RWPE2 (cell line): ENCODE results near the gene RNPEP.

ENCODE experiments used
- ATAC-seq: fragments of 200-7000 bp; cut with Tn5 transposase; 3 replicates; pipeline ENCODE4 v1.9.1; 2021; ENCODE audit warnings: low read depth
- DNase-seq: peaks from one replicate; pipeline ENCODE4 v3.0.0-alpha.2; 2020; ENCODE audit warnings: low spot score
- H3K27ac ChIP-seq: fragments of 450-650 bp; 2 replicates; pipeline ENCODE4 v1.5.1; 2017; ENCODE audit warnings: mild to moderate bottlenecking; ENCODE audit not compliant: poor library complexity, severe bottlenecking
- H3K27me3 ChIP-seq: fragments of 250-450 bp; sonication (Bioruptor Pico); 2 replicates; pipeline ENCODE4 v1.5.1; 2021; ENCODE audit warnings: mild to moderate bottlenecking, moderate library complexity; ENCODE audit not compliant: insufficient read depth, poor library complexity, severe bottlenecking
- H3K36me3 ChIP-seq: fragments of 250-450 bp; sonication (Bioruptor Pico); 2 replicates; pipeline ENCODE4 v1.5.1; 2020; ENCODE audit warnings: low read depth, mild to moderate bottlenecking, moderate library complexity
- H3K4me1 ChIP-seq: fragments of 250-450 bp; sonication (Bioruptor Pico); 2 replicates; pipeline ENCODE4 v1.5.1; 2021; ENCODE audit warnings: mild to moderate bottlenecking, moderate library complexity; ENCODE audit not compliant: insufficient read depth, poor library complexity, severe bottlenecking
- H3K4me3 ChIP-seq: fragments of 250-450 bp; sonication (Bioruptor Pico); 2 replicates; pipeline ENCODE4 v1.5.1; 2021; ENCODE audit warnings: mild to moderate bottlenecking, moderate library complexity; ENCODE audit not compliant: severe bottlenecking
- H3K9me3 ChIP-seq: fragments of 250-450 bp; sonication (Bioruptor Pico); 2 replicates; pipeline ENCODE4 v1.5.1; 2021; ENCODE audit warnings: mild to moderate bottlenecking, moderate library complexity; ENCODE audit not compliant: severe bottlenecking
- CTCF ChIP-seq: fragments of 450-650 bp; IDR thresholded peaks from one replicate; pipeline ENCODE4 v1.5.1; 2017; ENCODE audit warnings: mild to moderate bottlenecking, moderate library complexity; ENCODE audit not compliant: poor library complexity, severe bottlenecking

Gene RNPEP

GRCh38 chr1:201988601-201989000 lies 6.2 kb downstream of the RNPEP start:
- Histone ChIP-seq H3K27ac (no peak overlapping the region), H3K4me1 (peaks cover 13% of the 10 kb centered on the region), H3K4me3 (no peak overlapping the region), H3K9me3 (no peaks in the 10 kb centered on the region), H3K36me3 (peaks cover 64% of the 10 kb centered on the region), H3K27me3 (no peaks in the 10 kb centered on the region)
- TF ChIP-seq CTCF = no peak
- ATAC-seq (no peak), DNase-seq (no peak)

- H3K4me1 ChIP-seq = peaks cover 13% of the 10 kb centered on the region
- TF ChIP-seq CTCF = no peak
- peaks cover 62% of the 10 kb centered on the region for H3K36me3 ChIP-seq
- no peaks in the 10 kb centered on the region for H3K9me3 ChIP-seq
- ATAC-seq (no peak), DNase-seq (no peak)
- no peaks in the 10 kb centered on the region for H3K27me3 ChIP-seq
- H3K4me3 ChIP-seq = no peak overlapping the region
- no peak overlapping the region for H3K27ac ChIP-seq
Measured at GRCh38 chr1:201989354-201990128, 7.1 kb downstream of the RNPEP start.

- H3K27ac ChIP-seq = no peak overlapping the region
- TF ChIP-seq CTCF = no peak
- DNase-seq (no peak), ATAC-seq (no peak)
- H3K4me3 ChIP-seq = no peak overlapping the region
- H3K9me3 ChIP-seq = no peaks in the 10 kb centered on the region
- peaks cover 13% of the 10 kb centered on the region for H3K4me1 ChIP-seq
- no peaks in the 10 kb centered on the region for H3K27me3 ChIP-seq
- H3K36me3 ChIP-seq = peaks cover 65% of the 10 kb centered on the region
Measured at GRCh38 chr1:201990427-201990826, 8.0 kb downstream of the RNPEP start.

- ATAC-seq (peak; percentile 66), DNase-seq (no peak)
- Histone ChIP-seq H3K9me3 (no peaks in the 10 kb centered on the region), H3K27ac (no peak overlapping the region), H3K4me3 (no peak overlapping the region), H3K4me1 (no peaks in the 10 kb centered on the region), H3K36me3 (peaks cover 90% of the 10 kb centered on the region), H3K27me3 (no peaks in the 10 kb centered on the region)
- peak; percentile 79 for TF ChIP-seq CTCF
Measured at GRCh38 chr1:201999625-202000238, 17.3 kb downstream of the RNPEP start.

GRCh38 chr1:202002507-202002906 lies 20.1 kb downstream of the RNPEP start:
- H3K9me3 ChIP-seq = no peaks in the 10 kb centered on the region
- no peak overlapping the region for H3K4me3 ChIP-seq
- peaks cover 7% of the 10 kb centered on the region for H3K4me1 ChIP-seq
- no peak overlapping the region for H3K27ac ChIP-seq
- no peak for TF ChIP-seq CTCF
- H3K27me3 ChIP-seq = no peaks in the 10 kb centered on the region
- DNase-seq = no peak
- ATAC-seq = no peak
- H3K36me3 ChIP-seq = peaks cover 80% of the 10 kb centered on the region
